Activated naive CD8-positive, alpha-beta T cell (primary cell): ENCODE measurements around the gene GOLGA1.
"Not testable (repeated sequence)": the region's sequence is repeated elsewhere in the genome, so short reads cannot be mapped to it uniquely, and the experiment has no call there.

Source experiments
- H3K27ac Mint-ChIP-seq: one replicate; pipeline ENCODE4 v1.8.0; 2021; ENCODE audit warnings: mixed read lengths
- H3K27me3 Mint-ChIP-seq: one replicate; pipeline ENCODE4 v1.8.0; 2021; ENCODE audit warnings: mixed read lengths
- H3K36me3 Mint-ChIP-seq: one replicate; pipeline ENCODE4 v1.8.0; 2021; ENCODE audit warnings: mixed read lengths
- H3K4me1 Mint-ChIP-seq: one replicate; pipeline ENCODE4 v1.8.0; 2021; ENCODE audit warnings: low read depth, mixed read lengths
- H3K4me3 Mint-ChIP-seq: one replicate; pipeline ENCODE4 v1.8.0; 2021; ENCODE audit warnings: mild to moderate bottlenecking, mixed read lengths
- H3K9me3 Mint-ChIP-seq: one replicate; pipeline ENCODE4 v1.8.0; 2021; ENCODE audit warnings: low read depth, mixed read lengths

GOLGA1 gene, protein sequence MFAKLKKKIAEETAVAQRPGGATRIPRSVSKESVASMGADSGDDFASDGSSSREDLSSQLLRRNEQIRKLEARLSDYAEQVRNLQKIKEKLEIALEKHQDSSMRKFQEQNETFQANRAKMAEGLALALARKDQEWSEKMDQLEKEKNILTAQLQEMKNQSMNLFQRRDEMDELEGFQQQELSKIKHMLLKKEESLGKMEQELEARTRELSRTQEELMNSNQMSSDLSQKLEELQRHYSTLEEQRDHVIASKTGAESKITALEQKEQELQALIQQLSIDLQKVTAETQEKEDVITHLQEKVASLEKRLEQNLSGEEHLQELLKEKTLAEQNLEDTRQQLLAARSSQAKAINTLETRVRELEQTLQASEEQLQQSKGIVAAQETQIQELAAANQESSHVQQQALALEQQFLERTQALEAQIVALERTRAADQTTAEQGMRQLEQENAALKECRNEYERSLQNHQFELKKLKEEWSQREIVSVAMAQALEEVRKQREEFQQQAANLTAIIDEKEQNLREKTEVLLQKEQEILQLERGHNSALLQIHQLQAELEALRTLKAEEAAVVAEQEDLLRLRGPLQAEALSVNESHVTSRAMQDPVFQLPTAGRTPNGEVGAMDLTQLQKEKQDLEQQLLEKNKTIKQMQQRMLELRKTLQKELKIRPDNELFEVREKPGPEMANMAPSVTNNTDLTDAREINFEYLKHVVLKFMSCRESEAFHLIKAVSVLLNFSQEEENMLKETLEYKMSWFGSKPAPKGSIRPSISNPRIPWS

GRCh38 chr9:124940894-124941678, at the start of gene GOLGA1:
TSS of gene GOLGA1 (minus strand) at chr9:124941083. CDS start at chr9:124938711, 2,372 bp downstream.
- Mint-ChIP-seq H3K27ac (peak within 1 kb of the TSS; percentile 97), H3K27me3 (no peaks in the 10 kb centered on the region), H3K36me3 (peaks cover 9% of the 10 kb centered on the region), H3K9me3 (no peaks in the 10 kb centered on the region), H3K4me1 (peaks cover 26% of the 10 kb centered on the region), H3K4me3 (peak within 1 kb of the TSS; percentile 95)

- H3K27me3 Mint-ChIP-seq: no peaks in the 10 kb centered on the region
- peaks cover 20% of the 10 kb centered on the region for H3K36me3 Mint-ChIP-seq
- H3K4me1 Mint-ChIP-seq: no peaks in the 10 kb centered on the region
- H3K27ac Mint-ChIP-seq: no peak overlapping the region
- H3K9me3 Mint-ChIP-seq: no peaks in the 10 kb centered on the region
- no peak overlapping the region for H3K4me3 Mint-ChIP-seq
These were observed 42.8 kb upstream of the GOLGA1 start for GRCh38 chr9:124983698-124984097.

GRCh38 chr9:124980431-124980830, 39.5 kb upstream of the GOLGA1 start:
- Mint-ChIP-seq H3K27ac (no peak overlapping the region), H3K4me1 (no peaks in the 10 kb centered on the region), H3K9me3 (no peaks in the 10 kb centered on the region)

DNA sequence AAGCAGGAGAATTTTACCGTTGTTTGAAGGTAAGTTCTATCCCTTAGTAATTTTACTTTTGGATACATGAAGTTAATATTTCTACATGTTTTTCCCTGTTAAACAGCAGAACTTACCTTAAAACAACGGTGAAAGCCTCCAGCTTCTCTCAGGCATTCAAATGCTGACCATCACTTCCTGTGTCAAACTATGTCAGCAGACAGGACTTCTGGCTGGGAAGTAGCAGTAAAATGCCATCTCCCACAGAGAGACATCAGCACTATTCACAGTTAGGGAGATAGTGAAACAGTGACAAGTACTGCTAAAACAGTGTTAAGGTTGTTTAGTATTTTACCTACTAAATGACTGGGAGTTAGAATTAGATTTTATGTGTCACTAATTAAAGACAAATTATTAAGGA, 34.2 kb upstream of the GOLGA1 start:
- Mint-ChIP-seq H3K27ac (no peak overlapping the region), H3K4me1 (no peaks in the 10 kb centered on the region), H3K27me3 (no peaks in the 10 kb centered on the region), H3K9me3 (no peaks in the 10 kb centered on the region), H3K4me3 (no peak overlapping the region), H3K36me3 (peaks cover 5% of the 10 kb centered on the region)

More at GRCh38 chr9:124980431-124980830, 39.5 kb upstream of the GOLGA1 start:
- Mint-ChIP-seq H3K27me3 (no peaks in the 10 kb centered on the region), H3K36me3 (peaks cover 13% of the 10 kb centered on the region), H3K4me3 (no peak overlapping the region)

GRCh38 chr9:124973807-124974206, 32.9 kb upstream of the GOLGA1 start:
- Mint-ChIP-seq H3K4me1 (no peaks in the 10 kb centered on the region), H3K9me3 (no peaks in the 10 kb centered on the region), H3K27ac (no peak overlapping the region), H3K27me3 (no peaks in the 10 kb centered on the region), H3K4me3 (no peak overlapping the region), H3K36me3 (peaks cover 7% of the 10 kb centered on the region)

GRCh38 chr9:124972241-124972770, 31.4 kb upstream of the GOLGA1 start:
- Mint-ChIP-seq H3K4me3 (no peak overlapping the region), H3K4me1 (peaks cover 6% of the 10 kb centered on the region), H3K36me3 (peaks cover 5% of the 10 kb centered on the region), H3K27ac (no peak overlapping the region), H3K9me3 (no peaks in the 10 kb centered on the region), H3K27me3 (no peaks in the 10 kb centered on the region)

DNA sequence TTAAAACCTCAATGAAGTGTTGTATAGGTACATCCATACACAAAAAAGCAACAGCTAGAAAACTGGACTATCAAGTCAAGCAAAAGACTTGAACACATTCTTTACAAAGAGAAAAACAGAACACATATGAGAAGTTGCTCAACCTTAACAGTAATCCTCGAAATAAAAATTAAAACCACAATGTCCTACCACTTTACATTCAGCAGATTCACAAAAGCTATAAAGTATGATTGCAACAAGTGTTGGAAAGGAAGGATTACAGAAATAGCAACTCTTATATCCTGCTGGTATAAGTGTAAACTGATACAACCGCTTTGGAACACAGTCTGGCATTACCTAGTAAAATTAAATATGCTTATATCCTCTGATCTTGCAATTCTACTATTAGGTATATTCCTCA, 28.5 kb upstream of the GOLGA1 start:
- peaks cover 8% of the 10 kb centered on the region for H3K36me3 Mint-ChIP-seq
- H3K27me3 Mint-ChIP-seq: no peaks in the 10 kb centered on the region
- no peaks in the 10 kb centered on the region for H3K9me3 Mint-ChIP-seq
- peaks cover 33% of the 10 kb centered on the region for H3K4me1 Mint-ChIP-seq
- no peak overlapping the region for H3K4me3 Mint-ChIP-seq
- no peak overlapping the region for H3K27ac Mint-ChIP-seq

DNA sequence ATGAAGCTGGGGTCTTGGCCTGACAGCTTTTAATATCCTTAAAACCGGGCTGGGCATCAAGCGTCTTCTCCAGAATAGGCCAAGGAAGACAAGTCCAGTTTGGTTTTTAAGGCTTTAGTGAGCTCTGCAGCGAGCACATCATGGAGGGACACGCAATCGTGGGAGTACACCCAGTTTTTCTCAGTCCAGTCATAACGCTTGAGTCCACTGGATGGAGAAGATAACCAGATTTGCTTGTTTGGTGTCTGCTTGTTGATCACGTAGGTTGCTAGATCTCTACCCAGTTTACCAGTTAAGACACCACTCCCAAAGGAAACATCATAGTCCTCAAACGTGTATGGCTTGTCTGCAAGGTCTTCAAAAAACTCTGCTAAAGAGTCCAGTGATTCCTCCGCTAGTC, 27.4 kb upstream of the GOLGA1 start:
- H3K4me1 Mint-ChIP-seq: peaks cover 41% of the 10 kb centered on the region
- no peak overlapping the region for H3K4me3 Mint-ChIP-seq
- no peak overlapping the region for H3K27ac Mint-ChIP-seq
- no peaks in the 10 kb centered on the region for H3K27me3 Mint-ChIP-seq
- no peaks in the 10 kb centered on the region for H3K9me3 Mint-ChIP-seq
- H3K36me3 Mint-ChIP-seq: peaks cover 7% of the 10 kb centered on the region

GRCh38 chr9:124965775-124966568, 25.1 kb upstream of the GOLGA1 start:
- not testable (repeated sequence) for H3K36me3 Mint-ChIP-seq, H3K9me3 Mint-ChIP-seq, H3K27me3 Mint-ChIP-seq
- Mint-ChIP-seq H3K4me1 (peaks cover 41% of the 10 kb centered on the region), H3K4me3 (peak overlapping the region; percentile 71), H3K27ac (peak overlapping the region; percentile 94)

- H3K27me3 Mint-ChIP-seq: no peaks in the 10 kb centered on the region
- peak overlapping the region; percentile 94 for H3K27ac Mint-ChIP-seq
- H3K9me3 Mint-ChIP-seq: no peaks in the 10 kb centered on the region
- peaks cover 6% of the 10 kb centered on the region for H3K36me3 Mint-ChIP-seq
- H3K4me3 Mint-ChIP-seq: peak overlapping the region; percentile 63
- H3K4me1 Mint-ChIP-seq: peaks cover 41% of the 10 kb centered on the region
These were observed 23.7 kb upstream of the GOLGA1 start for GRCh38 chr9:124964604-124965003.

DNA sequence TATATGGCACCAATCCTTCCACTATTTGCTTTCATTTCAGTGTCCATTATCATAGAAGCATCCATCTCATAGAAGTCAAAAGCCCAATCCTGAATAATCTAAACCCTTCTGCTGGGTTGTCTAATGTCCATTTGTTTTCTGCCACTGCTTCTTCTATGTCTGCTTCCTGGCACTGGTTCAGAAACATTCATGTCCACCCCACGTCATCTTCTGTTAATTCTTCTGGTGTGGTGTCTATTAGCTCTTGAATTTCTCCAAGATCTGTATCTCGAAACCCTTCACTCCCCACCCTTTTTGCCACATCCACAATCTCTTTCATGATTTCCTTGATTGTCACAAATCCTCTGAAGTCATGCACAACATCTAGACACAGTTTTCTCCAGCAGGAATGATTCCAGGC, 23.2 kb upstream of the GOLGA1 start:
- peaks cover 7% of the 10 kb centered on the region for H3K36me3 Mint-ChIP-seq
- H3K27ac Mint-ChIP-seq: peak overlapping the region; percentile 94
- no peaks in the 10 kb centered on the region for H3K27me3 Mint-ChIP-seq
- H3K9me3 Mint-ChIP-seq: no peaks in the 10 kb centered on the region
- peak overlapping the region; percentile 34 for H3K4me3 Mint-ChIP-seq
- H3K4me1 Mint-ChIP-seq: peaks cover 41% of the 10 kb centered on the region

GRCh38 chr9:124960409-124960752, 19.5 kb upstream of the GOLGA1 start:
- Mint-ChIP-seq H3K27me3 (no peaks in the 10 kb centered on the region), H3K27ac (no peak overlapping the region), H3K9me3 (no peaks in the 10 kb centered on the region), H3K4me1 (peaks cover 18% of the 10 kb centered on the region), H3K4me3 (no peak overlapping the region), H3K36me3 (peaks cover 7% of the 10 kb centered on the region)

GRCh38 chr9:124959671-124960408, 19.0 kb upstream of the GOLGA1 start:
- peaks cover 12% of the 10 kb centered on the region for H3K4me1 Mint-ChIP-seq
- H3K27ac Mint-ChIP-seq, H3K36me3 Mint-ChIP-seq: not testable (repeated sequence)

DNA sequence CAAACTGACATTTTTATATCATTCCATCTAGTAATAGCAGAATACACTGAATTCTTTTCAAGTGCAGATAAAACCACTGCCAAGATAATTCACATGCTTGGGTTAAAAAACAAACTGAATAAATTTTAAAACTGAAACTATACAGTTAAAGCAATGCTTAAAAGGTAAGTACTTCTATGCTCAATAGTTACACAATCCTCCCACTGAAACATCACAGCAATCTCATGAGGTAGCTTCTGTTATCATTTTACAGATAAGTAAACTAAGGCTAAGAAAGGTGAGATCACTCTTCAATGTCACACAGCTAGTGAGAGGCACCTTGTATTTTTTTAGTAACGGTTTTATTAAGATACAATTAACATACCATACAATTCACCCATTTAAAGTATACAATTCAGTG, 13.4 kb upstream of the GOLGA1 start:
- Mint-ChIP-seq H3K27ac (no peak overlapping the region), H3K4me1 (no peaks in the 10 kb centered on the region), H3K9me3 (no peaks in the 10 kb centered on the region), H3K27me3 (no peaks in the 10 kb centered on the region), H3K4me3 (no peak overlapping the region), H3K36me3 (peaks cover 13% of the 10 kb centered on the region)

More at GRCh38 chr9:124959671-124960408, 19.0 kb upstream of the GOLGA1 start:
- H3K9me3 Mint-ChIP-seq, H3K27me3 Mint-ChIP-seq, H3K4me3 Mint-ChIP-seq: not testable (repeated sequence)
